HepG2 (cell line): Measurements from ENCODE around the gene ACAP3. TPM values are rescaled to one million over a fixed set of nuclear protein-coding genes. Genes with fewer than 3 reads are reported as not detected.

ENCODE experiments used
- ATAC-seq: fragments of 200-7000 bp; cut with Tn5 transposase; 3 replicates; pipeline ENCODE4 v1.9.1; 2020; ENCODE audit warnings: mild to moderate bottlenecking, moderate library complexity
- BruUV-seq: library from RNA; stranded (reverse); fragments of 400-500 nt; replicated peaks from 2 replicates; lab custom pipeline; 2021; lab: Mats Ljungman, UMichigan
- CTCF ChIA-PET: fragments of 300-600 bp; formaldehyde crosslinking; extraction: SDS; loops from one replicate; lab custom pipeline; 2021; ENCODE audit warnings: low total read pairs, inconsistent platforms, low intra/inter-chr PET ratio; lab: Yijun Ruan, JAX
- POLR2A ChIA-PET: fragments of 350-600 bp; sonication (Branson Sonifier 250); formaldehyde crosslinking; loops from one replicate; lab custom pipeline; 2020; ENCODE audit warnings: antibody characterized with exemption, inconsistent platforms; lab: Yijun Ruan, JAX
- DNase-seq: peaks from one replicate; pipeline ENCODE4 v3.0.0-alpha.2; 2015; ENCODE audit warnings: low spot score
- FAIRE-seq: peaks from 3 replicates; lab custom pipeline; 2011; peaks lifted over from hg19 to GRCh38; lab: Jason Lieb, UNC
- H2AFZ ChIP-seq: one replicate; pipeline ENCODE4 v1.6.1; 2011; ENCODE audit warnings: low read length, inconsistent platforms
- H3K27ac ChIP-seq: fragments of 300-600 bp; 3 replicates; pipeline ENCODE4 v1.8.0; 2011; ENCODE audit warnings: mixed run types, mild to moderate bottlenecking, mixed read lengths, low read length, inconsistent platforms; ENCODE audit not compliant: insufficient read depth; ENCODE audit errors: extremely low read length
- H3K27me3 ChIP-seq, 2 experiments: fragments of 200-600 bp in 1 of 2; 2 replicates in 1 of 2; 3 replicates in 1 of 2; pipeline versions ENCODE4 v1.6.0 to v1.8.0; 2011; ENCODE audit warnings: low read length in 2 of 2, mild to moderate bottlenecking in 2 of 2, moderate library complexity in 2 of 2, inconsistent platforms in 1 of 2; ENCODE audit not compliant: insufficient read depth in 2 of 2, control insufficient read depth in 1 of 2
- H3K36me3 ChIP-seq, 2 experiments: fragments of 200-600 bp in 1 of 2; replicated peaks in 1 of 2; 2 replicates in 1 of 2; 3 replicates in 1 of 2; pipeline versions ENCODE4 v1.5.1 to v1.8.0; 2011; ENCODE audit warnings: low read length in 2 of 2, inconsistent platforms in 1 of 2; ENCODE audit not compliant: insufficient read depth in 2 of 2, control insufficient read depth in 1 of 2
- H3K4me1 ChIP-seq: 2 replicates; pipeline ENCODE4 v1.5.1; 2012; ENCODE audit warnings: low read length, inconsistent platforms; ENCODE audit not compliant: insufficient read depth
- H3K4me2 ChIP-seq: 2 replicates; pipeline ENCODE4 v1.6.0; 2011; ENCODE audit warnings: low read depth, low read length, inconsistent platforms
- H3K4me3 ChIP-seq, 3 experiments: fragments of 200-600 bp in 1 of 3; sonication (generic), shearing (Covaris generic) in 1 of 3; replicated peaks in 1 of 3; 2 replicates each; pipeline ENCODE4 v1.5.1; 2011 to 2016; ENCODE audit warnings: low read length in 3 of 3, inconsistent platforms in 2 of 3, low read depth in 2 of 3, mild to moderate bottlenecking in 2 of 3, control low read depth in 1 of 3, mixed read lengths in 1 of 3; ENCODE audit not compliant: insufficient read depth in 1 of 3
- H3K79me2 ChIP-seq: one replicate; pipeline ENCODE4 v1.6.1; 2011; ENCODE audit warnings: low read length, inconsistent platforms; ENCODE audit not compliant: insufficient read depth
- H3K9ac ChIP-seq: 2 replicates; pipeline ENCODE4 v1.6.0; 2011; ENCODE audit warnings: mild to moderate bottlenecking, low read depth, low read length, inconsistent platforms; ENCODE audit not compliant: insufficient read depth
- H3K9me3 ChIP-seq: 2 replicates; pipeline ENCODE4 v1.5.1; 2012; ENCODE audit warnings: mild to moderate bottlenecking, low read length
- H4K20me1 ChIP-seq: 2 replicates; pipeline ENCODE4 v1.6.0; 2011; ENCODE audit warnings: inconsistent platforms, mild to moderate bottlenecking, low read length, moderate library complexity; ENCODE audit not compliant: insufficient read depth
- BRD4 ChIP-seq: sonication (generic); formaldehyde crosslinking; IDR thresholded peaks from 2 replicates; pipeline ENCODE4 v1.4.0; 2020; ENCODE audit warnings: missing genetic modification reagents
- FLYWCH1 ChIP-seq: sonication (generic); formaldehyde crosslinking; IDR thresholded peaks from 2 replicates; pipeline ENCODE4 v1.8.1; 2023; ENCODE audit warnings: mild to moderate bottlenecking, missing genetic modification reagents
- PRPF4 ChIP-seq: fragments of 200-400 bp; formaldehyde crosslinking; IDR thresholded peaks from 2 replicates; pipeline ENCODE4 v1.6.1; 2016; ENCODE audit warnings: low read length, low read depth; ENCODE audit not compliant: poor library complexity, severe bottlenecking
- ZBTB33 ChIP-seq: sonication (generic); formaldehyde crosslinking; IDR thresholded peaks from 2 replicates; pipeline ENCODE4 v1.4.0; 2020; ENCODE audit warnings: missing genetic modification reagents
- ZFP37 ChIP-seq: sonication (generic); formaldehyde crosslinking; IDR thresholded peaks from 2 replicates; pipeline ENCODE4 v1.4.0; 2020; ENCODE audit warnings: missing genetic modification reagents, borderline replicate concordance
- ZSCAN31 ChIP-seq: sonication (generic); formaldehyde crosslinking; IDR thresholded peaks from 2 replicates; pipeline ENCODE4 v1.5.0; 2020; ENCODE audit warnings: low read depth, mild to moderate bottlenecking, missing genetic modification reagents
- WGBS: methylation state at CpG from one replicate; pipeline ENCODE4 v1.1.6; 2017; ENCODE audit warnings: low lambda C conversion rate; 5-methylcytosine and 5-hydroxymethylcytosine counted together
- in situ Hi-C: cut with HindIII; loops from 2 replicates; pipeline ENCODE4 v1.10.0; 2017; ENCODE audit warnings: low pct_unique_long_range_greater_than_20kb; ENCODE audit not compliant: extremely low pct_ligation_motif_present
- intact Hi-C: fragments of 100-400 bp; cut with micrococcal nuclease; formaldehyde crosslinking; loops from one replicate; pipeline ENCODE4 v1.10.0; 2022; ENCODE audit not compliant: unreplicated experiment
- polyA plus RNA-seq, 8 experiments: library from polyadenylated mRNA; depleted of rRNA in 3 of 8; stranded (reverse) in 7 of 8; unstranded in 1 of 8; fragments of >200 nt; fragmentation: Illumina TruSeq in 4 of 8; extraction: Trizol in 4 of 8; gene quantifications; 2 replicates each; pipeline versions ENCODE4 v1.2.1 to v1.2.3, GENCODE V29; 2011 to 2016; ENCODE audit warnings: low read depth in 4 of 8, missing spikeins in 1 of 8, mixed read lengths in 1 of 8; ENCODE audit not compliant: insufficient read depth in 1 of 8
- total RNA-seq, 5 experiments: library from RNA; depleted of rRNA; stranded (reverse); fragments of >200 nt; fragmentation: Illumina TruSeq; extraction: Trizol; gene quantifications; 2 replicates each; pipeline ENCODE4 v1.2.3, GENCODE V29; 2016; ENCODE audit warnings: low read depth in 1 of 5

ACAP3 gene
- total and polyA plus RNA-seq, 2 of the 13 experiments (the other 11 are each of a cell fraction or from before 2014, with no cell fraction given), result 29.4 to 50.8 TPM

- peaks cover 9 to 36% of the 10 kb centered on the region in 2 experiments; a peak in 4 of 5 replicates for H3K36me3 ChIP-seq
- WGBS, result 92% methylated on average over 12 of the region's 13 CpGs
- peaks cover 17% of the 10 kb centered on the region for H3K4me1 ChIP-seq
- ATAC-seq (no peak), DNase-seq (no peak), FAIRE-seq (no peak)
- H3K4me2 ChIP-seq, result no peak overlapping the region
- ChIA-PET POLR2A (no interaction called here), CTCF (no interaction called here)
- BruUV-seq, result no TSS peak
- in situ Hi-C loops (no loop called here), intact Hi-C loops (no loop called here)
- H3K79me2 ChIP-seq, result peaks cover 39% of the 10 kb centered on the region
- H3K27ac ChIP-seq, result no peak overlapping the region
- H3K27me3 ChIP-seq, result no peaks in the 10 kb centered on the region
- H3K9me3 ChIP-seq, result no peaks in the 10 kb centered on the region
- peaks cover 10% of the 10 kb centered on the region; the same call in 1 of the 2 replicates for H4K20me1 ChIP-seq
- TF ChIP-seq ZFP37 (CRISPR knock-in tag) (no peak), PRPF4 (peak; percentile 68), ZBTB33 (CRISPR knock-in tag) (peak; percentile 33; the same call in 1 of the 2 replicates), FLYWCH1 (no peak), ZSCAN31 (no peak), BRD4 (CRISPR knock-in tag) (no peak)
- no peak overlapping the region for H2AFZ ChIP-seq
- H3K4me3 ChIP-seq, result no peak overlapping the region
- H3K9ac ChIP-seq, result no peak overlapping the region
Measured at GRCh38 chr1:1319646-1319941, 11.9 kb upstream of the ACAP3 start.
